ENCODE results near the gene ABTB1.
"Not testable (repeated sequence)": the region's sequence is repeated elsewhere in the genome, so short reads cannot be mapped to it uniquely, and the experiment has no call there.

ABTB1 gene

GRCh38 chr3:127650236-127650635 lies 22.5 kb upstream of the ABTB1 start:
- H3K4me3 ChIP-seq (replicated peaks; ENCODE audit: low read depth, low read length), result no peak overlapping the region
- no peak for DNase-seq (ENCODE audit: low read depth)
- no peak for TF ChIP-seq CTCF (IDR thresholded peaks at IDR 0.05; ENCODE audit: low read length, missing control alignments)

- DNase-seq (ENCODE audit: low read depth), result no peak
- no peak for TF ChIP-seq CTCF (IDR thresholded peaks at IDR 0.05; ENCODE audit: low read length, missing control alignments)
- no peak overlapping the region for H3K4me3 ChIP-seq (replicated peaks; ENCODE audit: low read depth, low read length)
These were observed 21.1 kb upstream of the ABTB1 start for GRCh38 chr3:127651516-127652172.

- peak; percentile 65 for DNase-seq (ENCODE audit: low read depth)
- TF ChIP-seq CTCF (IDR thresholded peaks at IDR 0.05; ENCODE audit: low read length, missing control alignments), result peak; percentile 80
- no peak overlapping the region for H3K4me3 ChIP-seq (replicated peaks; ENCODE audit: low read depth, low read length)
These were observed 20.3 kb upstream of the ABTB1 start for GRCh38 chr3:127652246-127652995.

- no peak for DNase-seq (ENCODE audit: low read depth)
- H3K4me3 ChIP-seq (replicated peaks; ENCODE audit: low read depth, low read length), result no peak overlapping the region
- no peak for TF ChIP-seq CTCF (IDR thresholded peaks at IDR 0.05; ENCODE audit: low read length, missing control alignments)
These were observed 18.4 kb upstream of the ABTB1 start for GRCh38 chr3:127654374-127654773.

- DNase-seq (ENCODE audit: low read depth), result not testable (repeated sequence)
These were observed 17.8 kb upstream of the ABTB1 start for GRCh38 chr3:127654993-127655392.

GRCh38 chr3:127655641-127656040 lies 17.1 kb upstream of the ABTB1 start:
- peak; percentile 41 for DNase-seq (ENCODE audit: low read depth)
- no peak for TF ChIP-seq CTCF (IDR thresholded peaks at IDR 0.05; ENCODE audit: low read length, missing control alignments)
- no peak overlapping the region for H3K4me3 ChIP-seq (replicated peaks; ENCODE audit: low read depth, low read length)

More at GRCh38 chr3:127654993-127655392, 17.8 kb upstream of the ABTB1 start:
- not testable (repeated sequence) for H3K4me3 ChIP-seq (replicated peaks; ENCODE audit: low read depth, low read length)

GRCh38 chr3:127656906-127657305 lies 15.8 kb upstream of the ABTB1 start:
- TF ChIP-seq CTCF (IDR thresholded peaks at IDR 0.05; ENCODE audit: low read length, missing control alignments), result no peak
- no peak overlapping the region for H3K4me3 ChIP-seq (replicated peaks; ENCODE audit: low read depth, low read length)
- no peak for DNase-seq (ENCODE audit: low read depth)

Data from fibroblast of pulmonary artery (primary cell).